CD4-positive, alpha-beta T cell treated with Interleukin-4 for 4 hours (primary cell): Measurements from ENCODE around the gene ZFPL1.
"Not testable (repeated sequence)": the region's sequence is repeated elsewhere in the genome, so short reads cannot be mapped to it uniquely, and the experiment has no call there.

ENCODE experiments used
- DNase-seq: peaks from one replicate; pipeline ENCODE4 v3.0.0-alpha.2; 2020

The ZFPL1 gene

GRCh38 chr11:65115361-65116082 lies 31.5 kb downstream of the ZFPL1 start:
- no peak for DNase-seq

GRCh38 chr11:65116370-65117205 lies 32.6 kb downstream of the ZFPL1 start:
- DNase-seq, result peak; percentile 44

- DNase-seq, result peak; percentile 100
Observed at GRCh38 chr11:65117206-65118096, 33.4 kb downstream of the ZFPL1 start, which contains the start of gene ZNHIT2. Gene ZNHIT2, minus strand, starts transcription at chr11:65117701. Its CDS starts 48 bp downstream, at chr11:65117653.

GRCh38 chr11:65118097-65118837 lies 34.2 kb downstream of the ZFPL1 start:
- DNase-seq, result no peak

GRCh38 chr11:65118891-65119669 lies 35.1 kb downstream of the ZFPL1 start:
- not testable (repeated sequence) for DNase-seq

- DNase-seq, result no peak
Observed at GRCh38 chr11:65119670-65119995, 35.6 kb downstream of the ZFPL1 start.

GRCh38 chr11:65120831-65121230 lies 36.8 kb downstream of the ZFPL1 start:
- no peak for DNase-seq

- DNase-seq, result peak; percentile 27
Observed at GRCh38 chr11:65121447-65121864, 37.4 kb downstream of the ZFPL1 start.

GRCh38 chr11:65121865-65122696 lies 38.1 kb downstream of the ZFPL1 start, which contains the start of the genes FAU and MRPL49:
Gene FAU, minus strand, starts transcription at chr11:65122134. Its CDS starts 321 bp downstream, at chr11:65121813.
Gene MRPL49, plus strand, starts transcription at chr11:65122321. Its CDS starts 26 bp downstream, at chr11:65122347.
- DNase-seq, result peak; percentile 98

- DNase-seq, result no peak
Observed at GRCh38 chr11:65124480-65125196, 40.6 kb downstream of the ZFPL1 start.

GRCh38 chr11:65125197-65126056 lies 41.4 kb downstream of the ZFPL1 start:
- no peak for DNase-seq

- no peak for DNase-seq
Observed at GRCh38 chr11:65126624-65127274, 42.7 kb downstream of the ZFPL1 start.

GRCh38 chr11:65127473-65128181 lies 43.6 kb downstream of the ZFPL1 start:
- no peak for DNase-seq

- DNase-seq, result no peak
Observed at GRCh38 chr11:65128182-65129145, 44.4 kb downstream of the ZFPL1 start.

GRCh38 chr11:65129649-65130441 lies 45.8 kb downstream of the ZFPL1 start:
- DNase-seq, result no peak
